Gastrocnemius medialis (tissue), 4 donors: Measurements from ENCODE around the gene MATN1.

Experiments used
- POLR2A ChIP-seq, 2 donors: fragments of 450-650 bp; IDR thresholded peaks; one replicate each; pipeline ENCODE4 v1.6.1; 2017; ENCODE audit warnings: antibody characterized with exemption in 2 of 2, mild to moderate bottlenecking in 2 of 2, moderate library complexity in 2 of 2
- TF ChIP-seq, protein P1 (sequence below), 5 experiments: fragments of 450-650 bp in 3 of 5; fragments of 200-600 bp in 2 of 5; sonication (generic) in 2 of 5; IDR thresholded peaks in 4 of 5; conservative IDR thresholded peaks in 1 of 5; 1 replicate in 4 of 5; 2 replicates in 1 of 5; pipeline ENCODE4 v1.5.1; 2016 to 2019; ENCODE audit warnings: antibody characterized with exemption in 5 of 5, mild to moderate bottlenecking in 3 of 5, moderate library complexity in 3 of 5

DNA sequence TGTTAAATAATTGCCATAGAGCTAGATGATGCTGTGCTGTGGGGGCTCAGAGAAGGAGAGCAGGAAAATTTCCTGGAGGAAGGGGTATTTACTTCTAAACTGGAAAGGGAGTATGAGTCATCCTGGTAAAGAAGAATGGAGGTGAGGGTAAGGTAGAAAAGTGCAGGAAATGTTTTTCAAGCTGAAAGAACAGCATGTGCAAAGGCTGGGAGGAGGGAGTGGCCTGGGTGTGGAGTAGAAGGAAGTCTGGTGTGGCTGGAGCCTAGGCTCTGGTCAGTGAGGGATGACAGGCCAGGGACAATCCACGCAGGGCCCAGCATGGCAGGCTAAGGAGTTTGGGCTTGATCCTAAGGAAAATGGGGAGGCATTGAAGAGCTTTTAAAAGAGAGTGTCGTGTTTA lies 45.9 kb downstream of the MATN1 start:
- no peak for TF ChIP-seq POLR2A (IDR thresholded peaks at IDR 0.05)
- TF ChIP-seq, protein P1, sequence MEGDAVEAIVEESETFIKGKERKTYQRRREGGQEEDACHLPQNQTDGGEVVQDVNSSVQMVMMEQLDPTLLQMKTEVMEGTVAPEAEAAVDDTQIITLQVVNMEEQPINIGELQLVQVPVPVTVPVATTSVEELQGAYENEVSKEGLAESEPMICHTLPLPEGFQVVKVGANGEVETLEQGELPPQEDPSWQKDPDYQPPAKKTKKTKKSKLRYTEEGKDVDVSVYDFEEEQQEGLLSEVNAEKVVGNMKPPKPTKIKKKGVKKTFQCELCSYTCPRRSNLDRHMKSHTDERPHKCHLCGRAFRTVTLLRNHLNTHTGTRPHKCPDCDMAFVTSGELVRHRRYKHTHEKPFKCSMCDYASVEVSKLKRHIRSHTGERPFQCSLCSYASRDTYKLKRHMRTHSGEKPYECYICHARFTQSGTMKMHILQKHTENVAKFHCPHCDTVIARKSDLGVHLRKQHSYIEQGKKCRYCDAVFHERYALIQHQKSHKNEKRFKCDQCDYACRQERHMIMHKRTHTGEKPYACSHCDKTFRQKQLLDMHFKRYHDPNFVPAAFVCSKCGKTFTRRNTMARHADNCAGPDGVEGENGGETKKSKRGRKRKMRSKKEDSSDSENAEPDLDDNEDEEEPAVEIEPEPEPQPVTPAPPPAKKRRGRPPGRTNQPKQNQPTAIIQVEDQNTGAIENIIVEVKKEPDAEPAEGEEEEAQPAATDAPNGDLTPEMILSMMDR (IDR thresholded peaks at IDR 0.05 in 4 of 5, conservative IDR thresholded peaks at IDR 0.05 in 1 of 5) = no peak
